Body of pancreas (tissue), 4 donors: Measurements from ENCODE around the gene KCNK2. TPM values are rescaled to one million over a fixed set of nuclear protein-coding genes. Genes with fewer than 3 reads are reported as not detected.

Experiments
- ATAC-seq: fragments of 150-250 bp; one replicate; pipeline ENCODE4 v1.9.1; 2016
- DNase-seq, 4 donors: peaks; one replicate each; pipeline ENCODE4 v3.0.0-alpha.2; 2019
- H3K27ac ChIP-seq, 4 donors: fragments of 200-600 bp; sonication (generic); 1 replicate in 3 of 4; 2 replicates in 1 of 4; pipeline versions ENCODE4 v1.5.1 to v1.6.1; 2016 to 2019; ENCODE audit warnings: mild to moderate bottlenecking in 1 of 4, mixed read lengths in 1 of 4, moderate library complexity in 1 of 4
- H3K27me3 ChIP-seq, 2 donors: fragments of 200-600 bp; sonication (generic); one replicate each; pipeline ENCODE4 v1.6.0; 2016; ENCODE audit warnings: mild to moderate bottlenecking in 1 of 2
- H3K36me3 ChIP-seq, 2 donors: fragments of 200-600 bp; sonication (generic); replicated peaks in 1 of 2; 2 replicates each; pipeline ENCODE4 v1.5.1; 2016; ENCODE audit warnings: low read depth in 2 of 2; ENCODE audit not compliant: insufficient read depth in 1 of 2
- H3K4me1 ChIP-seq: fragments of 200-600 bp; sonication (generic); one replicate; pipeline ENCODE4 v1.6.0; 2016
- H3K4me3 ChIP-seq, 2 donors: fragments of 200-600 bp; sonication (generic); 1 replicate in 1 of 2; 2 replicates in 1 of 2; pipeline ENCODE4 v1.5.1; 2016 to 2019
- H3K9me3 ChIP-seq, 3 donors: fragments of 200-600 bp; sonication (generic); 1 replicate in 2 of 3; 2 replicates in 1 of 3; pipeline ENCODE4 v1.5.1; 2016
- CTCF ChIP-seq, 7 experiments: fragments of 450-650 bp in 4 of 7; fragments of 200-600 bp in 3 of 7; sonication (generic) in 3 of 7; IDR thresholded peaks; one replicate each; pipeline ENCODE4 v1.5.1; 2016 to 2019; ENCODE audit warnings: antibody characterized with exemption in 7 of 7
- POLR2A ChIP-seq, 3 donors: fragments of 450-650 bp; IDR thresholded peaks; one replicate each; pipeline ENCODE4 v1.6.1; 2016; ENCODE audit warnings: antibody characterized with exemption in 3 of 3, mild to moderate bottlenecking in 2 of 3
- WGBS, 2 donors: methylation state at CpG; one replicate each; pipeline ENCODE4 v1.1.5; 2017; 5-methylcytosine and 5-hydroxymethylcytosine counted together
- intact Hi-C: fragments of 100-400 bp; cut with DNase I; formaldehyde crosslinking; loops from one replicate; pipeline ENCODE4 v1.15.1; 2023
- total RNA-seq, 2 donors: library from RNA; depleted of rRNA; stranded (reverse); fragments of >200 nt; gene quantifications; one replicate each; pipeline ENCODE4 v1.1.0, GENCODE V29; 2016

KCNK2 gene
- total RNA-seq, 2 donors from 2014 or later: 1.6 TPM; not detected in 1

GRCh38 chr1:215200121-215200520, 117.6 kb downstream of the KCNK2 start:
- intact Hi-C loops: no loop called here
- Histone ChIP-seq H3K4me3 (no peak overlapping the region), H3K36me3 (no peaks in the 10 kb centered on the region), H3K27me3 (no peaks in the 10 kb centered on the region), H3K27ac (no peak overlapping the region), H3K9me3 (no peaks in the 10 kb centered on the region), H3K4me1 (no peaks in the 10 kb centered on the region)
- no peak for TF ChIP-seq CTCF (IDR thresholded peaks at IDR 0.05)
- TF ChIP-seq POLR2A (IDR thresholded peaks at IDR 0.05): no peak
- DNase-seq (no peak), ATAC-seq (no peak)
- 67 to 70% methylated on average over 1 of the region's 1 CpG for WGBS, 2 donors

GRCh38 chr1:215201283-215201682, 118.7 kb downstream of the KCNK2 start:
- TF ChIP-seq POLR2A (IDR thresholded peaks at IDR 0.05) (no peak), CTCF (IDR thresholded peaks at IDR 0.05) (no peak)
- 62 to 64% methylated on average over 2 of the region's 2 CpGs for WGBS, 2 donors
- Histone ChIP-seq H3K27ac (no peak overlapping the region), H3K27me3 (no peaks in the 10 kb centered on the region), H3K9me3 (no peaks in the 10 kb centered on the region), H3K4me1 (no peaks in the 10 kb centered on the region), H3K4me3 (no peak overlapping the region), H3K36me3 (no peaks in the 10 kb centered on the region)
- intact Hi-C loops: no loop called here
- no peak for DNase-seq
- no peak for ATAC-seq

- TF ChIP-seq POLR2A (IDR thresholded peaks at IDR 0.05): no peak
- TF ChIP-seq CTCF (IDR thresholded peaks at IDR 0.05): no peak
- no peaks in the 10 kb centered on the region for H3K9me3 ChIP-seq
- H3K27ac ChIP-seq: no peak overlapping the region
- DNase-seq: no peak
- no peak overlapping the region for H3K4me3 ChIP-seq
- intact Hi-C loops: no loop called here
- 42 to 43% methylated on average over 2 of the region's 2 CpGs for WGBS, 2 donors
- no peaks in the 10 kb centered on the region for H3K36me3 ChIP-seq
- no peaks in the 10 kb centered on the region for H3K27me3 ChIP-seq
- no peaks in the 10 kb centered on the region for H3K4me1 ChIP-seq
- ATAC-seq: no peak
Measured at GRCh38 chr1:215202868-215203267, 120.3 kb downstream of the KCNK2 start.

- Histone ChIP-seq H3K4me3 (no peak overlapping the region), H3K27me3 (no peaks in the 10 kb centered on the region), H3K9me3 (no peaks in the 10 kb centered on the region), H3K27ac (no peak overlapping the region), H3K4me1 (no peaks in the 10 kb centered on the region), H3K36me3 (no peaks in the 10 kb centered on the region)
- ATAC-seq: no peak
- intact Hi-C loops: no loop called here
- DNase-seq: no peak
- TF ChIP-seq POLR2A (IDR thresholded peaks at IDR 0.05) (no peak), CTCF (IDR thresholded peaks at IDR 0.05) (no peak)
Measured at GRCh38 chr1:215210167-215210566, 127.6 kb downstream of the KCNK2 start.

GRCh38 chr1:215215846-215216245, 133.3 kb downstream of the KCNK2 start:
- 14 to 50% methylated on average over 1 of the region's 1 CpG for WGBS, 2 donors
- Histone ChIP-seq H3K4me1 (no peaks in the 10 kb centered on the region), H3K36me3 (no peaks in the 10 kb centered on the region), H3K4me3 (no peak overlapping the region), H3K9me3 (no peaks in the 10 kb centered on the region), H3K27ac (no peak overlapping the region), H3K27me3 (no peaks in the 10 kb centered on the region)
- DNase-seq: no peak
- TF ChIP-seq POLR2A (IDR thresholded peaks at IDR 0.05) (no peak), CTCF (IDR thresholded peaks at IDR 0.05) (no peak)
- no peak for ATAC-seq
- intact Hi-C loops: no loop called here
